Tibial nerve (tissue), 4 donors: ENCODE data around the gene CD247. TPM values are rescaled to one million over a fixed set of nuclear protein-coding genes. Genes with fewer than 3 reads are reported as not detected.

Experiments
- DNase-seq, 2 donors: peaks; one replicate each; pipeline ENCODE4 v3.0.0-alpha.2; 2019; ENCODE audit warnings: low spot score in 2 of 2
- H3K27ac ChIP-seq, 4 donors: fragments of 200-600 bp; sonication (generic) in 3 of 4; one replicate each; pipeline ENCODE4 v1.5.1; 2017 to 2019; ENCODE audit warnings: mild to moderate bottlenecking in 1 of 4
- H3K27me3 ChIP-seq, 2 donors: fragments of 200-600 bp; sonication (generic) in 1 of 2; one replicate each; pipeline versions ENCODE4 v1.5.1 to v1.6.0; 2017 to 2019
- H3K36me3 ChIP-seq, 3 donors: fragments of 200-600 bp; sonication (generic); one replicate each; pipeline ENCODE4 v1.5.1; 2018 to 2019
- H3K4me1 ChIP-seq, 4 donors: fragments of 200-600 bp; sonication (generic) in 3 of 4; one replicate each; pipeline ENCODE4 v1.5.1; 2017 to 2019
- H3K4me3 ChIP-seq, 4 donors: fragments of 200-600 bp; sonication (generic) in 3 of 4; one replicate each; pipeline ENCODE4 v1.5.1; 2017 to 2019; ENCODE audit warnings: mild to moderate bottlenecking in 1 of 4, moderate library complexity in 1 of 4
- H3K9me3 ChIP-seq, 4 donors: fragments of 200-600 bp; sonication (generic) in 3 of 4; one replicate each; pipeline ENCODE4 v1.5.1; 2017 to 2019
- CTCF ChIP-seq, 5 experiments: fragments of 200-600 bp in 3 of 5; fragments of 450-650 bp in 2 of 5; sonication (generic) in 3 of 5; IDR thresholded peaks; one replicate each; pipeline ENCODE4 v1.5.1; 2016 to 2019; ENCODE audit warnings: antibody characterized with exemption in 5 of 5, mild to moderate bottlenecking in 3 of 5, moderate library complexity in 2 of 5
- EP300 ChIP-seq, 2 donors: sonication (generic); formaldehyde crosslinking; IDR thresholded peaks; one replicate each; pipeline ENCODE4 v1.6.1; 2017; ENCODE audit warnings: antibody characterized with exemption in 2 of 2, mild to moderate bottlenecking in 1 of 2
- POLR2A ChIP-seq, 2 donors: fragments of 450-650 bp; IDR thresholded peaks; one replicate each; pipeline ENCODE4 v1.6.1; 2017; ENCODE audit warnings: antibody characterized with exemption in 2 of 2, mild to moderate bottlenecking in 2 of 2, moderate library complexity in 2 of 2
- WGBS, 2 donors: methylation state at CpG; one replicate each; pipeline ENCODE4 v1.1.5; 2018; 5-methylcytosine and 5-hydroxymethylcytosine counted together
- total RNA-seq, 4 donors: library from RNA; depleted of rRNA; stranded (reverse); fragments of >200 nt; gene quantifications; one replicate each; pipeline ENCODE4 v1.1.0, GENCODE V29; 2016

Gene CD247
- total RNA-seq, 4 donors from 2014 or later: 1.2 to 1.5 (median 1.4) TPM; not detected in 1

DNA sequence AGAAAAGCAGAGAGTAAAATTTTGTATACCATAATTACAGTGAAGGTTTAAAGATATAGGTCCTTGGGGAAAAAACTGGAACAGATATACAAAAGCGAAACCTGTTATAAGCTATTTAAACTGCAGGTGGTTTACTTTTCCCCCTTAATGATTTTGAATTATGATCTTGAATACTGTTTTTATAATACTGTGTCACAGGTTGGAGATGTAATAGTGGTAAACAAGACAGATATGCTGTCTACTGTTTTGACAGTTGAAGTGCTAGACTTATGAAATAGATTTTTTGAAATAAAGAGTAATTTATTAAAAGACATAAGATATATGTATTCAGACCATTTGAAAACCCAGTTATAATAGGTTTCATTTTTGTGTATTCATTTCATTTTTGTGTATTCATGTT, 129.4 kb downstream of the CD247 start:
- TF ChIP-seq CTCF (IDR thresholded peaks at IDR 0.05): no peak
- TF ChIP-seq POLR2A (IDR thresholded peaks at IDR 0.05): no peak
- TF ChIP-seq EP300 (IDR thresholded peaks at IDR 0.05): no peak
- H3K27ac ChIP-seq: no peak overlapping the region
- H3K4me3 ChIP-seq: no peak overlapping the region
- no peak for DNase-seq
- no peaks in the 10 kb centered on the region for H3K4me1 ChIP-seq
- no peaks in the 10 kb centered on the region for H3K9me3 ChIP-seq
- H3K36me3 ChIP-seq: peaks cover 0 to 51% (median 0%) of the 10 kb centered on the region in 3 donors
- WGBS, 2 donors: 93 to 98% methylated on average over 1 of the region's 1 CpG
- no peaks in the 10 kb centered on the region for H3K27me3 ChIP-seq

- Histone ChIP-seq H3K4me1 (no peaks in the 10 kb centered on the region), H3K4me3 (no peak overlapping the region), H3K27me3 (no peaks in the 10 kb centered on the region), H3K36me3 (peaks cover 0 to 56% (median 0%) of the 10 kb centered on the region in 3 donors), H3K9me3 (no peaks in the 10 kb centered on the region), H3K27ac (no peak overlapping the region)
- no peak for DNase-seq
- WGBS, 2 donors: 93 to 94% methylated on average over 7 of the region's 7 CpGs
- no peak for TF ChIP-seq POLR2A (IDR thresholded peaks at IDR 0.05)
- TF ChIP-seq CTCF (IDR thresholded peaks at IDR 0.05): no peak
- TF ChIP-seq EP300 (IDR thresholded peaks at IDR 0.05): peak in 1 of 2 donors; percentile 50
Observed at GRCh38 chr1:167387251-167387910, 130.9 kb downstream of the CD247 start.

Other genes with a start within 250 kb of the CD247 start
- 100 to 1,000 TPM; 154 to 191 (median 164) TPM for gene CREG1, start 35.2 kb upstream of the CD247 start, total RNA-seq
- gene RCSD1, start 111.7 kb upstream of the CD247 start, total RNA-seq: 10 to 100 TPM; 10.0 to 17.7 (median 12.9) TPM
- gene MPZL1, start 203.5 kb upstream of the CD247 start, total RNA-seq: 10 to 100 TPM; 50.1 to 76.0 (median 71.7) TPM